ENCODE data around the gene SLC15A1. TPM values are rescaled to one million over a fixed set of nuclear protein-coding genes. Genes with fewer than 3 reads are reported as not detected.
"Not testable (repeated sequence)": the region's sequence is repeated elsewhere in the genome, so short reads cannot be mapped to it uniquely, and the experiment has no call there.

Gene SLC15A1
- polyA plus RNA-seq, 1 donor from 2014 or later, result not detected

GRCh38 chr13:98643479-98643878 lies 109.0 kb downstream of the SLC15A1 start:
- Histone ChIP-seq H2AFZ (ENCODE audit: low read depth, low read length) (no peak overlapping the region), H3K4me2 (ENCODE audit: low read length) (no peak overlapping the region), H3K36me3 (ENCODE audit: insufficient read depth, low read length) (no peaks in the 10 kb centered on the region), H3K27ac (ENCODE audit: low read length) (no peak overlapping the region), H3K9ac (ENCODE audit: low read length) (no peak overlapping the region), H3K27me3 (ENCODE audit: insufficient read depth, low read depth, low read length) (no peaks in the 10 kb centered on the region), H3F3A (ENCODE audit: insufficient read depth, low read length, poor library complexity, severe bottlenecking) (no peaks in the 10 kb centered on the region), H3K9me2 (ENCODE audit: insufficient read depth, low read length) (no peaks in the 10 kb centered on the region), H3K9me3 (ENCODE audit: low read length) (no peaks in the 10 kb centered on the region), H3K4me3 (ENCODE audit: low read length) (no peak overlapping the region), H4K20me1 (ENCODE audit: insufficient read depth) (no peaks in the 10 kb centered on the region), H3K79me2 (replicated peaks; ENCODE audit: insufficient read depth, low read length) (no peaks in the 10 kb centered on the region)
- no peak for TF ChIP-seq RAD21 (conservative IDR thresholded peaks at IDR 0.05)
- no peak for TF ChIP-seq POLR2AphosphoS5 (IDR thresholded peaks at IDR 0.05)
- no peak for TF ChIP-seq MXI1 (conservative IDR thresholded peaks at IDR 0.05; ENCODE audit: poor library complexity, severe bottlenecking)
- no peak for TF ChIP-seq TAF1 (IDR thresholded peaks at IDR 0.05; ENCODE audit: low read depth)
- TF ChIP-seq REST (IDR thresholded peaks at IDR 0.05; ENCODE audit: borderline replicate concordance), result no peak
- no peak for TF ChIP-seq CTCF (IDR thresholded peaks at IDR 0.05; ENCODE audit: poor library complexity, severe bottlenecking)
- TF ChIP-seq EZH2 (IDR thresholded peaks at IDR 0.05; ENCODE audit: borderline replicate concordance, insufficient read depth, low read length, poor library complexity, severe bottlenecking), result no peak
- TF ChIP-seq EP300 (conservative IDR thresholded peaks at IDR 0.05; ENCODE audit: poor library complexity, severe bottlenecking), result no peak
- TF ChIP-seq SMC3 (conservative IDR thresholded peaks at IDR 0.05; ENCODE audit: poor library complexity), result no peak

GRCh38 chr13:98641075-98641474 lies 111.4 kb downstream of the SLC15A1 start:
- no peaks in the 10 kb centered on the region for H3F3A ChIP-seq (ENCODE audit: insufficient read depth, low read length, poor library complexity, severe bottlenecking)
- no peaks in the 10 kb centered on the region for H3K79me2 ChIP-seq (replicated peaks; ENCODE audit: insufficient read depth, low read length)
- H2AFZ ChIP-seq (ENCODE audit: low read depth, low read length), result no peak overlapping the region
- H3K27ac ChIP-seq (ENCODE audit: low read length), result no peak overlapping the region
- no peaks in the 10 kb centered on the region for H3K36me3 ChIP-seq (ENCODE audit: insufficient read depth, low read length)
- no peaks in the 10 kb centered on the region for H3K9me2 ChIP-seq (ENCODE audit: insufficient read depth, low read length)
- H3K4me2 ChIP-seq (ENCODE audit: low read length), result no peak overlapping the region
- no peaks in the 10 kb centered on the region for H3K9me3 ChIP-seq (ENCODE audit: low read length)
- no peak overlapping the region for H3K9ac ChIP-seq (ENCODE audit: low read length)
- H4K20me1 ChIP-seq (ENCODE audit: insufficient read depth), result no peaks in the 10 kb centered on the region
- no peaks in the 10 kb centered on the region for H3K27me3 ChIP-seq (ENCODE audit: insufficient read depth, low read depth, low read length)
- no peak overlapping the region for H3K4me3 ChIP-seq (ENCODE audit: low read length)
- TF ChIP-seq CTCF (IDR thresholded peaks at IDR 0.05; ENCODE audit: poor library complexity, severe bottlenecking) (no peak), RAD21 (conservative IDR thresholded peaks at IDR 0.05) (no peak), MXI1 (conservative IDR thresholded peaks at IDR 0.05; ENCODE audit: poor library complexity, severe bottlenecking) (no peak), POLR2AphosphoS5 (IDR thresholded peaks at IDR 0.05) (no peak), EZH2 (IDR thresholded peaks at IDR 0.05; ENCODE audit: borderline replicate concordance, insufficient read depth, low read length, poor library complexity, severe bottlenecking) (no peak), SMC3 (conservative IDR thresholded peaks at IDR 0.05; ENCODE audit: poor library complexity) (no peak), TAF1 (IDR thresholded peaks at IDR 0.05; ENCODE audit: low read depth) (no peak), REST (IDR thresholded peaks at IDR 0.05; ENCODE audit: borderline replicate concordance) (no peak), EP300 (conservative IDR thresholded peaks at IDR 0.05; ENCODE audit: poor library complexity, severe bottlenecking) (no peak)

DNA sequence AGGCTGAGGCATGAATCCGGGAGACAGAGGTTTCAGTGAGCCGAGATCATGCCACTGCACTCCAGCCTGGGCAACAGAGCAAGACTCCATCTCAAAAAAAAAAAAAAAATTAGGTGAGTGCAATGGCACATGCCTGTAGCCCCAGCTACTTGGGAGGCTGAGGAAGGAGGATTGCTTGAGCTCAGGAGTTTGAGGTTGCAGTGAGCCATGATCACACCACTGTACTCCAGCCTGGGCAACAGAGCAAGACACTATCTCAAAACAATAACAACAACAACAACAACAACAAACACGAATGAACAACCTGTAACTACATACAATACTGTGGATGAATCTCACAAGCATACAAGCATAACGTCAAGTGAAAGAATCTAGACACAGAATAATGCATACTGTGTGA lies 112.7 kb downstream of the SLC15A1 start:
- H3K27me3 ChIP-seq (ENCODE audit: insufficient read depth, low read depth, low read length); H3F3A ChIP-seq (ENCODE audit: insufficient read depth, low read length, poor library complexity, severe bottlenecking); H3K27ac ChIP-seq (ENCODE audit: low read length); H3K4me2 ChIP-seq (ENCODE audit: low read length); H3K36me3 ChIP-seq (ENCODE audit: insufficient read depth, low read length); H4K20me1 ChIP-seq (ENCODE audit: insufficient read depth); H3K9me2 ChIP-seq (ENCODE audit: insufficient read depth, low read length); H3K4me3 ChIP-seq (ENCODE audit: low read length); H3K9ac ChIP-seq (ENCODE audit: low read length); H3K9me3 ChIP-seq (ENCODE audit: low read length); H2AFZ ChIP-seq (ENCODE audit: low read depth, low read length); H3K79me2 ChIP-seq (replicated peaks; ENCODE audit: insufficient read depth, low read length): not testable (repeated sequence)

Data from neural cell (in vitro differentiated cells).